IMR-90 (cell line): ENCODE data around the gene IFI27L2. TPM values are rescaled to one million over a fixed set of nuclear protein-coding genes. Genes with fewer than 3 reads are reported as not detected.

Source experiments
- ATAC-seq: fragments of 200-7000 bp; cut with Tn5 transposase; 2 replicates; pipeline ENCODE4 v1.9.1; 2020; ENCODE audit warnings: low read depth, mild to moderate bottlenecking, moderate library complexity
- BruUV-seq: library from RNA; stranded (reverse); fragments of 400-500 nt; replicated peaks from 2 replicates; lab custom pipeline; 2021; lab: Mats Ljungman, UMichigan
- CTCF ChIA-PET: fragments of 300-600 bp; formaldehyde crosslinking; extraction: SDS; loops from one replicate; lab custom pipeline; 2021; ENCODE audit warnings: antibody characterized with exemption; lab: Yijun Ruan, JAX
- POLR2A ChIA-PET: fragments of 300-600 bp; sonication (Branson Sonifier 250); formaldehyde crosslinking; loops from one replicate; lab custom pipeline; 2022; ENCODE audit warnings: antibody characterized with exemption; ENCODE audit not compliant: unreplicated experiment; lab: Charles Lee
- DNase-seq: peaks from one replicate; pipeline ENCODE4 v3.0.0; 2013
- H2AFZ ChIP-seq: replicated peaks from 2 replicates; pipeline ENCODE3; 2013; ENCODE audit warnings: low read length, mild to moderate bottlenecking; ENCODE audit not compliant: poor library complexity
- H2AK5ac ChIP-seq: 2 replicates; pipeline ENCODE4 v1.6.1; 2013; ENCODE audit warnings: low read depth, low read length, inconsistent platforms
- H2AK9ac ChIP-seq: replicated peaks from 2 replicates; pipeline ENCODE3; 2013; ENCODE audit warnings: mild to moderate bottlenecking, low read depth, low read length, moderate library complexity; ENCODE audit not compliant: poor library complexity
- H2BK120ac ChIP-seq: 2 replicates; pipeline ENCODE4 v1.6.1; 2013; ENCODE audit warnings: low read depth, low read length, inconsistent platforms
- H2BK15ac ChIP-seq: 3 replicates; pipeline ENCODE4 v1.6.1; 2013; ENCODE audit warnings: low read depth, low read length, inconsistent platforms
- H2BK20ac ChIP-seq: 2 replicates; pipeline ENCODE4 v1.6.1; 2013; ENCODE audit warnings: low read depth, mild to moderate bottlenecking, inconsistent platforms, low read length, moderate library complexity
- H2BK5ac ChIP-seq: 2 replicates; pipeline ENCODE4 v1.6.1; 2013; ENCODE audit warnings: mild to moderate bottlenecking, low read depth, low read length, inconsistent platforms; ENCODE audit not compliant: poor library complexity, severe bottlenecking
- H3K14ac ChIP-seq: replicated peaks from 2 replicates; pipeline ENCODE4 v1.6.1; 2013; ENCODE audit warnings: low read depth, low read length, inconsistent platforms
- H3K18ac ChIP-seq: 2 replicates; pipeline ENCODE4 v1.6.1; 2013; ENCODE audit warnings: low read depth, low read length, control low read depth
- H3K23ac ChIP-seq: 2 replicates; pipeline ENCODE4 v1.6.1; 2013; ENCODE audit warnings: low read depth, low read length, inconsistent platforms
- H3K27ac ChIP-seq: 2 replicates; pipeline ENCODE4 v1.5.1; 2013; ENCODE audit warnings: mild to moderate bottlenecking, control low read depth, low read length; ENCODE audit not compliant: insufficient read depth
- H3K27me3 ChIP-seq: 2 replicates; pipeline ENCODE4 v1.6.1; 2013; ENCODE audit warnings: low read length; ENCODE audit not compliant: control insufficient read depth, insufficient read depth
- H3K36me3 ChIP-seq: 2 replicates; pipeline ENCODE4 v1.6.1; 2013; ENCODE audit warnings: low read length, mixed read lengths; ENCODE audit not compliant: control insufficient read depth, insufficient read depth
- H3K4ac ChIP-seq: 2 replicates; pipeline ENCODE4 v1.6.1; 2013; ENCODE audit warnings: low read depth, low read length, inconsistent platforms
- H3K4me1 ChIP-seq: 2 replicates; pipeline ENCODE4 v1.6.1; 2013; ENCODE audit warnings: low read length, mixed read lengths; ENCODE audit not compliant: control insufficient read depth, insufficient read depth
- H3K4me2 ChIP-seq: 2 replicates; pipeline ENCODE4 v1.6.1; 2013; ENCODE audit warnings: low read depth, mild to moderate bottlenecking, control low read depth, low read length, moderate library complexity
- H3K4me3 ChIP-seq: 2 replicates; pipeline ENCODE4 v1.5.1; 2013; ENCODE audit warnings: low read depth, mild to moderate bottlenecking, control low read depth, low read length, moderate library complexity; ENCODE audit not compliant: insufficient read depth
- H3K56ac ChIP-seq: 2 replicates; pipeline ENCODE4 v1.6.1; 2013; ENCODE audit warnings: low read length, inconsistent platforms; ENCODE audit not compliant: insufficient read depth; ENCODE audit errors: extremely low read depth
- H3K79me1 ChIP-seq, 2 experiments: 2 replicates each; pipeline ENCODE4 v1.6.1; 2013; ENCODE audit warnings: low read length in 2 of 2, inconsistent platforms in 1 of 2, low read depth in 1 of 2
- H3K9ac ChIP-seq: 2 replicates; pipeline ENCODE4 v1.6.1; 2013; ENCODE audit warnings: low read depth, low read length, control low read depth
- H3K9me1 ChIP-seq: 2 replicates; pipeline ENCODE4 v1.6.1; 2013; ENCODE audit warnings: low read length, inconsistent platforms; ENCODE audit not compliant: insufficient read depth
- H3K9me3 ChIP-seq: 2 replicates; pipeline ENCODE4 v1.6.1; 2013; ENCODE audit warnings: low read length; ENCODE audit not compliant: control insufficient read depth, insufficient read depth
- H4K20me1 ChIP-seq: 2 replicates; pipeline ENCODE4 v1.6.1; 2013; ENCODE audit warnings: low read length, inconsistent platforms; ENCODE audit not compliant: insufficient read depth
- H4K5ac ChIP-seq: 2 replicates; pipeline ENCODE4 v1.6.1; 2013; ENCODE audit warnings: mild to moderate bottlenecking, low read depth, low read length, control low read depth
- H4K8ac ChIP-seq, 2 experiments: 2 replicates each; pipeline ENCODE4 v1.6.1; 2013; ENCODE audit warnings: low read depth in 2 of 2, low read length in 2 of 2, control low read depth in 1 of 2, inconsistent platforms in 1 of 2
- H4K91ac ChIP-seq: 2 replicates; pipeline ENCODE4 v1.6.1; 2013; ENCODE audit warnings: low read depth, low read length, inconsistent platforms; ENCODE audit not compliant: insufficient read depth
- BHLHE40 ChIP-seq: fragments of 150-350 bp; IDR thresholded peaks from 2 replicates; pipeline ENCODE4 v1.6.1; 2016; ENCODE audit warnings: mild to moderate bottlenecking, low read depth, low read length
- CEBPB ChIP-seq: IDR thresholded peaks from 2 replicates; pipeline ENCODE4 v1.6.1; 2012; ENCODE audit warnings: low read depth, low read length, improper control_type of control experiment
- MAFK ChIP-seq: IDR thresholded peaks from 2 replicates; pipeline ENCODE4 v1.6.1; 2012; ENCODE audit warnings: low read depth, low read length, improper control_type of control experiment
- MAZ ChIP-seq: IDR thresholded peaks from 2 replicates; pipeline ENCODE4 v1.6.1; 2012; ENCODE audit warnings: low read depth, mild to moderate bottlenecking, low read length, improper control_type of control experiment, moderate library complexity, borderline replicate concordance
- MXI1 ChIP-seq: IDR thresholded peaks from 2 replicates; pipeline ENCODE4 v1.6.1; 2012; ENCODE audit warnings: low read depth, mild to moderate bottlenecking, low read length, moderate library complexity, borderline replicate concordance
- SMC3 ChIP-seq: fragments of 150-350 bp; IDR thresholded peaks from 2 replicates; pipeline ENCODE4 v1.6.1; 2016; ENCODE audit warnings: low read depth, mild to moderate bottlenecking, antibody characterized with exemption, low read length, moderate library complexity
- WGBS, 2 experiments: methylation state at CpG; one replicate each; pipeline versions ENCODE4 v1.1.5 to v1.1.7; 2013; ENCODE audit warnings: missing lambda C conversion rate in 2 of 2; ENCODE audit not compliant: insufficient read length in 1 of 2; ENCODE audit errors: extremely low coverage in 2 of 2; 5-methylcytosine and 5-hydroxymethylcytosine counted together
- dilution Hi-C: fragments of 300-500 bp; cut with HindIII; formaldehyde crosslinking; loops from one replicate; pipeline ENCODE4 v1.14.3; 2018; ENCODE audit warnings: low sequenced_read_pairs; ENCODE audit not compliant: unreplicated experiment
- in situ Hi-C: fragments of 300-500 bp; cut with MboI; formaldehyde crosslinking; loops from 3 replicates; pipeline ENCODE4 v1.14.3; 2019; ENCODE audit warnings: low sequenced_read_pairs, inconsistent platforms, mixed read lengths
- intact Hi-C: fragments of 100-400 bp; cut with micrococcal nuclease; formaldehyde crosslinking; loops from 2 replicates; pipeline ENCODE4 v1.10.0; 2022
- polyA plus RNA-seq, 3 experiments: library from polyadenylated mRNA; depleted of rRNA; stranded (reverse); fragments of >200 nt; gene quantifications; 2 replicates each; pipeline ENCODE4 v1.2.3, GENCODE V29; 2012; ENCODE audit warnings: low replicate concordance in 1 of 3
- total RNA-seq: library from RNA; depleted of rRNA; stranded (reverse); fragments of >200 nt; gene quantifications from 2 replicates; pipeline ENCODE4 v1.2.3, GENCODE V29; 2012

IFI27L2 gene
- total and polyA plus RNA-seq, 2 of the 4 experiments (the other 2 are of a cell fraction) = 43.0 to 187 TPM

DNA sequence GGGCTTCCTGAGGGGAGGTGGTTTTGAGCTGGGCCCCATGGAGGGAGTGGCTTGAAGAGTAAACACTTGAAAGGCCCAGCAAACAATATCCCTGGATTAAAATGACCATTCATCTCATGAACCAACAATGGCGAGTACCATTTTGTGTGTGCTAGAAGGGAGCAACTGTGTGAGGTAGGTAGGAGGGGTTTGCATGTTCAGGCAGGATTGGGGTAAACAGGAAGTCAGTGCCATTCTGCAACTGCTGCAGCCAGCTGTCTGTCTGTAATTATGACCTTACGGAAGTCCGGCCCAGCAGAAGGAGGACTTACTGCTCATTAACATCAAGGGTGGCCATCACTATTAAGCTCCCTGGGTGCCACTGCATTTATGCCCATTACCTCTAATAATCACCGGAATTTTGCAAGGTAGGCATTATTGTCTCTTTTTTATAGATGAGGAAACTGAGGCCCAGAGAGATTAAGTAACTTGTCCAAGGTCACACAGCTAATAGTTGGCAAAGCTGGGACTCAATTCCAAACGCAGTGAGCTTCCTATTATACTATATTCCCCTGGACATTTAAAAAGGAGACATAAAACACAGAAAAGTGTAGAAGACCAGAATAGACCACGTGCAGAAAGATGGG is 16.6 kb upstream of the IFI27L2 start:
- in situ Hi-C loops = no loop called here
- H3K27me3 ChIP-seq = no peaks in the 10 kb centered on the region; the same call in 1 of the 2 replicates
- POLR2A ChIA-PET = no interaction called here

More for the DNA sequence above, 16.6 kb upstream of the IFI27L2 start:
- H4K91ac ChIP-seq = no peak overlapping the region
- no peak overlapping the region for H2BK120ac ChIP-seq
- no peak overlapping the region for H2AK5ac ChIP-seq
- no peak overlapping the region for H3K9ac ChIP-seq
- H3K18ac ChIP-seq = no peak overlapping the region
- WGBS, 2 experiments = 20% methylated on average over 2 of the region's 6 CpGs; no CpG with 5 or more reads in 1 of the 2 experiments
- no peak for ATAC-seq
- no peak overlapping the region for H2BK15ac ChIP-seq
- H4K5ac ChIP-seq = no peak overlapping the region
- H3K9me3 ChIP-seq = no peaks in the 10 kb centered on the region
- H3K4me3 ChIP-seq = no peak overlapping the region
- H2BK5ac ChIP-seq = no peak overlapping the region
- no peaks in the 10 kb centered on the region for H3K9me1 ChIP-seq
- no peak overlapping the region for H2AFZ ChIP-seq
- H3K79me1 ChIP-seq = no peaks in the 10 kb centered on the region
- H2BK20ac ChIP-seq = no peak overlapping the region
- H4K8ac ChIP-seq = no peak overlapping the region
- CTCF ChIA-PET = interaction anchor here (1.1 kb wide), 1 partner anchor 10 kb away, joined by 3 read pairs; no protein-coding TSS in a partner anchor
- no peak overlapping the region for H3K14ac ChIP-seq
- intact Hi-C loops = no loop called here
- no peak overlapping the region; the same call in 1 of the 2 replicates for H3K23ac ChIP-seq
- no peak overlapping the region for H3K27ac ChIP-seq
- TF ChIP-seq SMC3 (no peak), MAZ (no peak), CEBPB (no peak), BHLHE40 (no peak), MAFK (peak; percentile 82), MXI1 (no peak)
- DNase-seq = no peak
- no peaks in the 10 kb centered on the region for H3K36me3 ChIP-seq
- H2AK9ac ChIP-seq = no peak overlapping the region
- no peak overlapping the region for H3K4ac ChIP-seq
- H3K56ac ChIP-seq = no peak overlapping the region
- H4K20me1 ChIP-seq = no peaks in the 10 kb centered on the region
- no peak overlapping the region for H3K4me2 ChIP-seq
- dilution Hi-C loops = no loop called here
- BruUV-seq = no TSS peak
- H3K4me1 ChIP-seq = no peaks in the 10 kb centered on the region
